ENCODE measurements around the gene TNFRSF19. TPM values are rescaled to one million over a fixed set of nuclear protein-coding genes. Genes with fewer than 3 reads are reported as not detected.

Gene TNFRSF19
- total and polyA plus RNA-seq, 10 of the 15 experiments (the other 5 are each of a cell fraction or from before 2014, with no cell fraction given), result 16.4 to 46.2 (median 35.4) TPM

GRCh38 chr13:23570921-23571315 lies 706 bp downstream of the TNFRSF19 start:
- H3K79me2 ChIP-seq (ENCODE audit: control insufficient read depth, insufficient read depth, low read length), result peaks cover 58% of the 10 kb centered on the region
- no peak for FAIRE-seq
- ChIA-PET RAD21 (ENCODE audit: unreplicated experiment) (interaction anchor here (1.3 to 2.0 kb wide), 3 partner anchors 9 to 86 kb away, joined by 3 to 11 read pairs (median 3); no protein-coding TSS in a partner anchor), POLR2A (interaction anchor here (0.6 kb wide), 1 partner anchor 283 kb away, joined by 3 read pairs; no protein-coding TSS in a partner anchor), CTCF (interaction anchor here (0.8 to 2.0 kb wide), 4 partner anchors 10 to 291 kb away, joined by 3 to 5 read pairs (median 4); no protein-coding TSS in a partner anchor), SMC1A (ENCODE audit: uncharacterized antibody, unreplicated experiment) (interaction anchor here (0.7 to 1.9 kb wide), 2 partner anchors 9 to 160 kb away, joined by 3 to 7 read pairs; no protein-coding TSS in a partner anchor)
- peak overlapping the region; percentile 73 for H3K9ac ChIP-seq (ENCODE audit: control insufficient read depth, insufficient read depth, low read length)
- 12% methylated on average over 2 of the region's 2 CpGs for WGBS (ENCODE audit: insufficient coverage, insufficient replicate concordance, low lambda C conversion rate, missing lambda C conversion rate)
- no peak for TF ChIP-seq KDM1A (IDR thresholded peaks at IDR 0.05; ENCODE audit: borderline replicate concordance)
- 0 out of 2 replicates have a peak, but pooled peaks have one; percentile 44 for TF ChIP-seq ZBED1 (IDR thresholded peaks at IDR 0.05; ENCODE audit: borderline replicate concordance)
- TF ChIP-seq NFIC (IDR thresholded peaks at IDR 0.05; ENCODE audit: low read depth, low read length), result no peak
- TF ChIP-seq MTA2 (IDR thresholded peaks at IDR 0.05; ENCODE audit: low read depth), result no peak
- TF ChIP-seq POLR2AphosphoS5 (IDR thresholded peaks at IDR 0.05; ENCODE audit: low read length), result peak; percentile 7; the same call in 1 of the 2 replicates
- no peak for TF ChIP-seq RUNX3 (IDR thresholded peaks at IDR 0.05; ENCODE audit: low read length)
- no peak for TF ChIP-seq KAT2A (conservative IDR thresholded peaks at IDR 0.05; ENCODE audit: control insufficient read depth, low read depth, low read length)
- no peak for TF ChIP-seq YY1 (IDR thresholded peaks at IDR 0.05; ENCODE audit: low read depth, low read length)
- TF ChIP-seq ZNF622 (IDR thresholded peaks at IDR 0.05), result no peak
- TF ChIP-seq CTCF (IDR thresholded peaks at IDR 0.05 in 2 of 3, conservative IDR thresholded peaks at IDR 0.05 in 1 of 3; ENCODE audit: control insufficient read depth in 2 of 3, extremely low read depth in 1 of 3, insufficient read depth in 1 of 3, low read depth in 3 of 3, low read length in 3 of 3), result peak; percentile 11 to 38 (median 14); a peak in 3 of 6 replicates
- 0 out of 2 replicates have a peak, but pooled peaks have one; percentile 11 for TF ChIP-seq SMAD5 (IDR thresholded peaks at IDR 0.05; ENCODE audit: low read depth)
- 0 out of 2 replicates have a peak, but pooled peaks have one; percentile 34 for TF ChIP-seq RAD21 (IDR thresholded peaks at IDR 0.05; ENCODE audit: insufficient read depth, low read depth, low read length)
- no peak for TF ChIP-seq HSF1 (IDR thresholded peaks at IDR 0.05; ENCODE audit: low read depth, low read length)
- H3K4me1 ChIP-seq (ENCODE audit: control insufficient read depth, insufficient read depth, low read length), result peaks cover 16% of the 10 kb centered on the region
- no peaks in the 10 kb centered on the region; a peak in 1 of 4 replicates for H3K27me3 ChIP-seq (replicated peaks in 1 of 2; ENCODE audit: control insufficient read depth in 2 of 2, insufficient read depth in 2 of 2, low read length in 1 of 2)
- peak overlapping the region; percentile 71 for H3K4me3 ChIP-seq
- intact Hi-C loops (cut with micrococcal nuclease; ENCODE audit: unreplicated experiment), result loop anchor here (10.0 kb wide), 2 partner anchors 186 to 204 kb away; no protein-coding TSS in a partner anchor
- H3K36me3 ChIP-seq (ENCODE audit: control insufficient read depth in 2 of 2, insufficient read depth in 2 of 2, low read length in 1 of 2), result no peaks in the 10 kb centered on the region
- no peak overlapping the region; the same call in 1 of the 2 replicates for H2AFZ ChIP-seq (ENCODE audit: control insufficient read depth, low read depth, low read length)
- DNase-seq (ENCODE audit: low read depth, low spot score), result no peak
- H3K27ac ChIP-seq (ENCODE audit: control insufficient read depth, insufficient read depth), result peak overlapping the region; percentile 91
- peak; percentile 65 for ATAC-seq
- H4K20me1 ChIP-seq (ENCODE audit: control insufficient read depth, insufficient read depth), result no peaks in the 10 kb centered on the region
- in situ Hi-C loops (cut with MboI), result no loop called here
- H3K4me2 ChIP-seq (ENCODE audit: control insufficient read depth, insufficient read depth), result peak overlapping the region; percentile 73
- no peaks in the 10 kb centered on the region for H3K9me3 ChIP-seq (replicated peaks; ENCODE audit: control insufficient read depth, insufficient read depth, low read length)
- no TSS peak for BruUV-seq (replicated peaks)

Measured in GM12878 (cell line).